Kidney epithelial cell (primary cell): ENCODE measurements around the gene ZNF169. TPM values are rescaled to one million over a fixed set of nuclear protein-coding genes. Genes with fewer than 3 reads are reported as not detected.
"Not testable (repeated sequence)": the region's sequence is repeated elsewhere in the genome, so short reads cannot be mapped to it uniquely, and the experiment has no call there.

ENCODE experiments used
- DNase-seq: peaks from one replicate; pipeline ENCODE4 v3.0.0-alpha.2; 2010; ENCODE audit warnings: low read depth
- H3K27me3 ChIP-seq: 2 replicates; pipeline ENCODE4 v1.6.0; 2011; ENCODE audit warnings: low read length; ENCODE audit not compliant: control insufficient read depth, insufficient read depth
- H3K36me3 ChIP-seq: 2 replicates; pipeline ENCODE4 v1.5.1; 2011; ENCODE audit warnings: low read length; ENCODE audit not compliant: control insufficient read depth, insufficient read depth
- H3K4me3 ChIP-seq: 2 replicates; pipeline ENCODE4 v1.5.1; 2011; ENCODE audit warnings: low read depth, mild to moderate bottlenecking, control low read depth, low read length
- total RNA-seq: library from RNA; depleted of rRNA; stranded (reverse); fragments of >200 nt; gene quantifications from 2 replicates; pipeline ENCODE4 v1.2.3, GENCODE V29; 2015
- TF ChIP-seq, protein P1 (sequence below): IDR thresholded peaks from 2 replicates; pipeline ENCODE4 v1.5.1; 2011; ENCODE audit warnings: mild to moderate bottlenecking, moderate library complexity, low read length, control low read depth, inconsistent platforms; ENCODE audit not compliant: insufficient read depth, poor library complexity, severe bottlenecking

The ZNF169 gene
- total RNA-seq, 1 donor from 2014 or later: 4.9 TPM

DNA sequence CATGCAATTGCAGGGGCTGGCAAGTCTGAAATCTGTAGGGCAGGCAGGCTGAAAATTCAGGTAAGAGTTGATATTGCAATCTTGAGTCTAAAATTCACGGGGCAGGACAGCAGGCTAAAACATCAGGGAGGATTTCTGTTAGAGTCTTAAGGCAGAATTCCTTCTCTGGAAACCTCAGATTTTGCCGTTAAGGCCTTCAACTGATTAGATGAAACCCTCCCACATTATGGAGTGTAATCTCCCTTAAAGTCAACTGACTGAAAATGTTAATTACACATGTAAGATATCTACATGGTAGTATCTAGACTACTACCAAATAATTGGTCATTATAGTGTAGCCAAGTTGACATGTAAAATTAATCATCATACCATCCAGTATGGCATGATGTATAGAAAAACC, 3.1 kb upstream of the ZNF169 start:
- no peak overlapping the region for H3K4me3 ChIP-seq
- TF ChIP-seq, protein P1, sequence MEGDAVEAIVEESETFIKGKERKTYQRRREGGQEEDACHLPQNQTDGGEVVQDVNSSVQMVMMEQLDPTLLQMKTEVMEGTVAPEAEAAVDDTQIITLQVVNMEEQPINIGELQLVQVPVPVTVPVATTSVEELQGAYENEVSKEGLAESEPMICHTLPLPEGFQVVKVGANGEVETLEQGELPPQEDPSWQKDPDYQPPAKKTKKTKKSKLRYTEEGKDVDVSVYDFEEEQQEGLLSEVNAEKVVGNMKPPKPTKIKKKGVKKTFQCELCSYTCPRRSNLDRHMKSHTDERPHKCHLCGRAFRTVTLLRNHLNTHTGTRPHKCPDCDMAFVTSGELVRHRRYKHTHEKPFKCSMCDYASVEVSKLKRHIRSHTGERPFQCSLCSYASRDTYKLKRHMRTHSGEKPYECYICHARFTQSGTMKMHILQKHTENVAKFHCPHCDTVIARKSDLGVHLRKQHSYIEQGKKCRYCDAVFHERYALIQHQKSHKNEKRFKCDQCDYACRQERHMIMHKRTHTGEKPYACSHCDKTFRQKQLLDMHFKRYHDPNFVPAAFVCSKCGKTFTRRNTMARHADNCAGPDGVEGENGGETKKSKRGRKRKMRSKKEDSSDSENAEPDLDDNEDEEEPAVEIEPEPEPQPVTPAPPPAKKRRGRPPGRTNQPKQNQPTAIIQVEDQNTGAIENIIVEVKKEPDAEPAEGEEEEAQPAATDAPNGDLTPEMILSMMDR: no peak
- H3K36me3 ChIP-seq: no peaks in the 10 kb centered on the region

DNA sequence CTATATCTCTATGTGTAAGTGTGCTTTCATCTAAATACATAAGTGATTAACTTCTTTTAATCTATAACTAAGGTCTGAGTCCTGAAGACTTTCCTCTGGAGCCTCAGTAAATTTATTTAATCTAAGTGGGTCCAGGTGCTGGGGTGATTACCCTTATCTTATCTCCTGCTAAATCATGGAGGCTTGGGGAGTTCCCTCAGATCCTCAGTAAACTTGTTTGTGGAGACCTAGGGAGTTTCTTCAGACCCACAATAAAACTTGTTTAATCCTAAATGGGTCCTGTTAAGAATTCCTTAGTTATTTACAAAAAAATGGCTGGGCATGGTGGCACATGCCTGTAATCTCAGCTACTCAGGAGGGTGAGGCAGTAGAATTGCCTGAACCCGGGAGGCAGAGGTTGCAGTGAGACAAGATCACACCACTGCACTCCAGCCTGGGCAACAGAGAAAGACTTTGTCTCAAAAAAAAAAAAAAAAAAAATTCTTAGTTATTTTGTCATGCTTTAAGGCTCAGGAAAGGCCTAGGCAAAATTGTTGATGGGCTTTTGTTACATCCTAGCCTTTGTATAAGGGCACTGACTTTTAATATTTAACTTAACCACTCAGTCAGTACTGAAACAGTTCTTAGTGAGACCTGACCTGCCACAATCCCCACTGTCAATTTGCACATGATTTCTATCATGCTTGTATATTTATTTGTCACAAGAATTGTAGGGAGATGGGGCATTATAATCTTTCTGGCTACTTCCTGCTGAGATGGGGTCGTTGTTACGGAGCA, 6.7 kb downstream of the ZNF169 start:
- not testable (repeated sequence) for H3K4me3 ChIP-seq, DNase-seq, H3K27me3 ChIP-seq, H3K36me3 ChIP-seq

More for the DNA sequence above, 3.1 kb upstream of the ZNF169 start:
- DNase-seq: no peak
- no peaks in the 10 kb centered on the region for H3K27me3 ChIP-seq

DNA sequence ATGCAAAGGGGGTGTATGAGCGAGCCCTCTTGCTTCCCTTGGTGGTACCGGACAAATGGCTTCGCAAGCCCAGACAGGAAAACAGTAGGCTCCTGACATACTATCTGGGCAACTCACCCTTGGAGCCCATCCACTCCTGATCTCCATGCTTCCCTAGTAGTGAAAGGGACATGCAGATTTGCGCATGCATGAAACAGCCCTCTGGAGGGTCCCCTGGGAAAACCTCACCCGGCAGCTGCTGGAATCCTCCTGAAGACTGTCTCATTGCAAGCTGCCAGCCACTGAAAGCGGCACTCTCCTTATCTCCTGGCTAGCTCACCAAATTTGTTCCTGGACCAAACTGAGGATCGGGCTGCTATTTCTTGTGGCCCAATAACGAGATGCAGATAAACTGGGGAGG, 10.2 kb downstream of the ZNF169 start:
- Histone ChIP-seq H3K36me3 (no peaks in the 10 kb centered on the region), H3K4me3 (no peak overlapping the region), H3K27me3 (no peaks in the 10 kb centered on the region)
- TF ChIP-seq, protein P1: no peak
- DNase-seq: no peak

DNA sequence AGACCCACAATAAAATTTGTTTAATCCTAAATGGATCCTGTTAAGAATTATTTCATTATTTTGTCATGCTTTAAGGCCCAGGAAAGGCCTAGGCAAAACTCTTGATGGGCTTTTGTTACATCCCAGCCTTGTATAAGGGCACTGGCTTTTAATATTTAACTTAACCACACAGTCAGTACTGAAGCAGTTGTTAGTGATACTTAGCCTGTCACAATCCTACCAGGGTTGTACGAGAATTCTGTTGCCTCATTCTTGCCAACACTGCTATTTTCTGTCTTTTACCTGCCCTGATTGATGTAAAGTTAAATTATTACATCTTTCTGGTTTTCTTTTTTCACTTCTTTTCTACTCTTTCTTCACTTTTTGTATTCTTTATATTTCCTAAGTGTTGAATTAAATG, 10.9 kb downstream of the ZNF169 start:
- no peak for DNase-seq
- Histone ChIP-seq H3K36me3 (no peaks in the 10 kb centered on the region), H3K4me3 (no peak overlapping the region), H3K27me3 (no peaks in the 10 kb centered on the region)
- TF ChIP-seq, protein P1: no peak

DNA sequence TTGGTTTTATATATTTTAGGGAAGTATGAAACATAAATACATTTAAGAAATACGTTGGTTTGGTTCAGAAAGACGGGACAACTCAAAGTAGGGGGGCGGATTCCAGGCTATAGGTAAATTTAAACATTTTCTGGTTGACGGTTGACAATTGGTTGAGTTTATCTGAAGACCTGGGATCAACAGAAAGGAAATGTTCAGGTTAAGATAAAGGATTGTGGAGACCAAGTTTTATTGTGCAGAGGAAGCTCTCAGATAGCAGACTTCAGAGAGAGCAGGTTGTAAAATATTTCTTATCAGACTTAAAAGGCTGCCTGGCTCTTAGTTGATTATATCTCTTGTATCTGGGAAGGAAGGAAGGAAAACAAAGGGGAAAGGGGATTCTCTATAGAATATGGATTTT, 17.9 kb downstream of the ZNF169 start:
- H3K4me3 ChIP-seq, DNase-seq, H3K27me3 ChIP-seq, H3K36me3 ChIP-seq: not testable (repeated sequence)

DNA sequence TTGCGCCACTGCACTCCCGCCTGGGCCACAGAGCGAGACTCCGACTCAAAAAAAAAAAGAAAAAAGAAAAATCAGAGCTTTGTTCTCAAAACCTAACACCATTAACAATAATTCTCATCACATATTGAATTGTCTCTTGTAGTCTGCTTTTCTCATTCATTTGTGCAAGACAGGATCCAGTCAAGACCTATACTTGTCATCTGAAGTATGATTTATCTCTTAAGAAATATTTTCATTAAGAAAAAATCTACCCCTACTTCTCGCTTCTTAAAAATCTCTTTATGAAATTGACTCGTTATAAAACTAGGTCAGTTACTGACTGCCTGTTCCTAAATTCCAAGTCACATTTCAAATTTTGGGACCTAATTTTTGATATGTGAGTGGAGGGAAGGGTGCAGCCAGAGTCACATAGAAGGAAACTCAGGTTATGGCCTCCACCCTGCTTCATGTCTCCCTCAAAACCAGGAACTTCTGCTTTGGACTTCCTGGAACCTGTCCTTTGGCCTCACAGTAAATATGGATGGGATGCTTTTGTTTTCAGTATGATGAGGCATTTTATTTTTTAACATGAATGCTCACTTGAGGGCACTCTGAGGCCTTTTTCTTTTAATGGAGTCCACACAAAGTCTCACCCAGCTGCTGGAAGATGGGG, 18.9 kb downstream of the ZNF169 start:
- Histone ChIP-seq H3K27me3 (no peaks in the 10 kb centered on the region), H3K36me3 (no peaks in the 10 kb centered on the region), H3K4me3 (no peak overlapping the region)
- no peak for DNase-seq
- TF ChIP-seq, protein P1: no peak
